Measurements from ENCODE around the gene KLHL29. TPM values are rescaled to one million over a fixed set of nuclear protein-coding genes. Genes with fewer than 3 reads are reported as not detected.

Gene KLHL29
- total RNA-seq, 1 experiment from 2014 or later: 2.6 TPM

DNA sequence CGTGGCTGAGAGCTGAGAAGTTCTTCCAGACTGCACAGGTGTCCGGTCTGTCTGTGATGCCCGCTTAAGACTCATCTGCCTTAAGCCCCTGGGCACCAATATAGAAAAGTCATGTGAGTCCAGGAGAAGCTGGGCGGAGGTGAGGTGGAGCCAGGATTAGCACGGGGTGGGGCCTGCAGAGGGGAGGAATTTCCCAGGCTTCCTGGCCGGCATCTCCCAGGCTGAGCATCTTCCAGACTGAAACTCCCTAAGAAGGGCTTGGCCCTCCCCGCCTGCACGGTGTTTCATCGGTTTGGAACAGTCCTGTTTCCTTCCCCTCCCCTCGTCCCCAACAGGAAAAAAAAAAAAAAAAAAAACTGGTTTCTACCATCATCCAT lies 271.6 kb downstream of the KLHL29 start:
- no peak overlapping the region for H3K4me2 ChIP-seq (ENCODE audit: low read length)
- no peaks in the 10 kb centered on the region for H3K9me2 ChIP-seq (replicated peaks; ENCODE audit: low read length)
- H3K27me3 ChIP-seq (ENCODE audit: low read length): no peaks in the 10 kb centered on the region
- POLR2A ChIA-PET (ENCODE audit: unreplicated experiment): no interaction called here
- ATAC-seq: no peak
- no peaks in the 10 kb centered on the region for H3F3A ChIP-seq (ENCODE audit: low read length, unreplicated experiment)
- no peak overlapping the region for H3K4me3 ChIP-seq (ENCODE audit: low read length)
- no TSS peak for BruUV-seq (replicated peaks)
- no peak overlapping the region for H3K27ac ChIP-seq (ENCODE audit: low read length)
- H3K79me2 ChIP-seq (ENCODE audit: low read length): no peaks in the 10 kb centered on the region
- CTCF ChIA-PET: no interaction called here
- no peak for TF ChIP-seq EZH2phosphoT487 (IDR thresholded peaks at IDR 0.05; ENCODE audit: borderline replicate concordance, low read length)
- TF ChIP-seq, protein P1, sequence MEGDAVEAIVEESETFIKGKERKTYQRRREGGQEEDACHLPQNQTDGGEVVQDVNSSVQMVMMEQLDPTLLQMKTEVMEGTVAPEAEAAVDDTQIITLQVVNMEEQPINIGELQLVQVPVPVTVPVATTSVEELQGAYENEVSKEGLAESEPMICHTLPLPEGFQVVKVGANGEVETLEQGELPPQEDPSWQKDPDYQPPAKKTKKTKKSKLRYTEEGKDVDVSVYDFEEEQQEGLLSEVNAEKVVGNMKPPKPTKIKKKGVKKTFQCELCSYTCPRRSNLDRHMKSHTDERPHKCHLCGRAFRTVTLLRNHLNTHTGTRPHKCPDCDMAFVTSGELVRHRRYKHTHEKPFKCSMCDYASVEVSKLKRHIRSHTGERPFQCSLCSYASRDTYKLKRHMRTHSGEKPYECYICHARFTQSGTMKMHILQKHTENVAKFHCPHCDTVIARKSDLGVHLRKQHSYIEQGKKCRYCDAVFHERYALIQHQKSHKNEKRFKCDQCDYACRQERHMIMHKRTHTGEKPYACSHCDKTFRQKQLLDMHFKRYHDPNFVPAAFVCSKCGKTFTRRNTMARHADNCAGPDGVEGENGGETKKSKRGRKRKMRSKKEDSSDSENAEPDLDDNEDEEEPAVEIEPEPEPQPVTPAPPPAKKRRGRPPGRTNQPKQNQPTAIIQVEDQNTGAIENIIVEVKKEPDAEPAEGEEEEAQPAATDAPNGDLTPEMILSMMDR (conservative IDR thresholded peaks at IDR 0.05; ENCODE audit: low read depth, low read length): no peak
- TF ChIP-seq EZH2 (IDR thresholded peaks at IDR 0.05; ENCODE audit: low read length, unreplicated experiment): no peak
- H3K4me1 ChIP-seq (ENCODE audit: insufficient read depth, low read length): peaks cover 2% of the 10 kb centered on the region
- intact Hi-C loops (cut with micrococcal nuclease): no loop called here
- H3K9me3 ChIP-seq (ENCODE audit: low read length): no peaks in the 10 kb centered on the region
- no peak for DNase-seq
- H3K9ac ChIP-seq (ENCODE audit: low read length): no peak overlapping the region
- H2AFZ ChIP-seq (ENCODE audit: low read length): no peak overlapping the region
- H4K20me1 ChIP-seq (ENCODE audit: low read length): no peaks in the 10 kb centered on the region
- no peaks in the 10 kb centered on the region for H3K36me3 ChIP-seq (ENCODE audit: low read depth, low read length)

DNA sequence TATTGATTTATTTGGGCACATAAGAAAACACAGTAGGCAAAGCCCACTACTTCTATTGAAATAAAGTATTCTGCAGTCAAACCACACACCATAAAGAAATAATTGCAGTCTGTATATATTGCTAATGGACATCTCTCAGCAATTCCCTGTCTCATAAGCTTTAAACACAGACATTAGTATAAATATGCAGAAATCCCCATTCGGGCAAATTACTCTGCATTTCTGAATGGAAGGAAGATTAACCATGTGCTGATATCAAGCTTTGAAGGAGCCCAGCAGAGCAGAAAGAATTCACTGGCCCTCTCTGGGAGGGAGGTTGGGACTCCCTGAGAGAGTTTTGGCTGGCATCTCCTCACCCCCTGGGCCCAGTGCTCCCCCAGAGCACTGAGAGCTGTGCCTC lies 272.4 kb downstream of the KLHL29 start:
- no peak overlapping the region for H3K9ac ChIP-seq (ENCODE audit: low read length)
- no peak overlapping the region for H2AFZ ChIP-seq (ENCODE audit: low read length)
- H3K4me1 ChIP-seq (ENCODE audit: insufficient read depth, low read length): no peaks in the 10 kb centered on the region
- TF ChIP-seq EZH2 (IDR thresholded peaks at IDR 0.05; ENCODE audit: low read length, unreplicated experiment): no peak
- TF ChIP-seq, protein P1 (conservative IDR thresholded peaks at IDR 0.05; ENCODE audit: low read depth, low read length): no peak
- no peak for TF ChIP-seq EZH2phosphoT487 (IDR thresholded peaks at IDR 0.05; ENCODE audit: borderline replicate concordance, low read length)
- no peaks in the 10 kb centered on the region for H3K9me3 ChIP-seq (ENCODE audit: low read length)
- no peak overlapping the region for H3K4me2 ChIP-seq (ENCODE audit: low read length)
- DNase-seq (no peak), ATAC-seq (no peak)
- H4K20me1 ChIP-seq (ENCODE audit: low read length): no peaks in the 10 kb centered on the region
- intact Hi-C loops (cut with micrococcal nuclease): no loop called here
- no peaks in the 10 kb centered on the region for H3F3A ChIP-seq (ENCODE audit: low read length, unreplicated experiment)
- POLR2A ChIA-PET (ENCODE audit: unreplicated experiment): no interaction called here
- no TSS peak for BruUV-seq (replicated peaks)
- no peak overlapping the region for H3K4me3 ChIP-seq (ENCODE audit: low read length)
- H3K27me3 ChIP-seq (ENCODE audit: low read length): no peaks in the 10 kb centered on the region
- H3K9me2 ChIP-seq (replicated peaks; ENCODE audit: low read length): no peaks in the 10 kb centered on the region
- H3K27ac ChIP-seq (ENCODE audit: low read length): no peak overlapping the region
- CTCF ChIA-PET: no interaction called here
- no peaks in the 10 kb centered on the region for H3K36me3 ChIP-seq (ENCODE audit: low read depth, low read length)
- no peaks in the 10 kb centered on the region for H3K79me2 ChIP-seq (ENCODE audit: low read length)

DNA sequence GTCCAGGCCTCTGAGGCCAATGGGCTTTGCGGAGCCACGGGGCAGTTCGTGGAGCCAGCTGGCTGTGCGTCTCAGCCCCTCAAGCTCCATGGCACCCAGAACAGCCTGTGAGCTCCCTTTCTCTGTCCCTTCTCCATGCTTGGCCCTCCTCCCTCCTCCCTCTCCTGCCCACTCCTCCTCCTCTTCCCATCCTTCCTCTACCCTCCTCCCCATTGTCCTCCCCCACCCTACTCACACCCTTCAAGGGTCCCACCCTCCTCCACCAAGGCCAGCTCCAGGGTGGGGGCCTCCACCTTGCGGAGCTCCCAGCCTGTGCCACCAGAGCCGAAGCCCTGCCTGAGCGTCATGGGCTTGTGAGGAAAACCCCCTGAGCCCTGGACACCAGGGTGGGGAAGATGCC lies 273.0 kb downstream of the KLHL29 start:
- intact Hi-C loops (cut with micrococcal nuclease): no loop called here
- no TSS peak for BruUV-seq (replicated peaks)
- Histone ChIP-seq H4K20me1 (ENCODE audit: low read length) (no peaks in the 10 kb centered on the region), H3K4me2 (ENCODE audit: low read length) (no peak overlapping the region), H3F3A (ENCODE audit: low read length, unreplicated experiment) (no peaks in the 10 kb centered on the region), H3K27me3 (ENCODE audit: low read length) (no peaks in the 10 kb centered on the region), H3K4me1 (ENCODE audit: insufficient read depth, low read length) (no peaks in the 10 kb centered on the region), H2AFZ (ENCODE audit: low read length) (no peak overlapping the region), H3K4me3 (ENCODE audit: low read length) (no peak overlapping the region), H3K79me2 (ENCODE audit: low read length) (no peaks in the 10 kb centered on the region), H3K9me2 (replicated peaks; ENCODE audit: low read length) (no peaks in the 10 kb centered on the region), H3K27ac (ENCODE audit: low read length) (no peak overlapping the region), H3K9ac (ENCODE audit: low read length) (no peak overlapping the region), H3K9me3 (ENCODE audit: low read length) (no peaks in the 10 kb centered on the region), H3K36me3 (ENCODE audit: low read depth, low read length) (no peaks in the 10 kb centered on the region)
- DNase-seq (no peak), ATAC-seq (no peak)
- TF ChIP-seq EZH2 (IDR thresholded peaks at IDR 0.05; ENCODE audit: low read length, unreplicated experiment): no peak
- TF ChIP-seq EZH2phosphoT487 (IDR thresholded peaks at IDR 0.05; ENCODE audit: borderline replicate concordance, low read length): no peak
- TF ChIP-seq, protein P1 (conservative IDR thresholded peaks at IDR 0.05; ENCODE audit: low read depth, low read length): no peak
- POLR2A ChIA-PET (ENCODE audit: unreplicated experiment): no interaction called here
- CTCF ChIA-PET: no interaction called here
